Brain microvascular endothelial cell (primary cell): ENCODE results near the gene STK38L.

Experiments
- DNase-seq: peaks from one replicate; pipeline ENCODE4 v3.0.0-alpha.2; 2020
- H3K27ac ChIP-seq: fragments of 250-450 bp; sonication (Bioruptor Pico); 2 replicates; pipeline ENCODE4 v1.5.1; 2020; ENCODE audit warnings: mild to moderate bottlenecking, moderate library complexity
- H3K27me3 ChIP-seq: fragments of 250-450 bp; sonication (Bioruptor Pico); replicated peaks from 2 replicates; pipeline ENCODE4 v1.5.1; 2020; ENCODE audit warnings: mild to moderate bottlenecking
- H3K36me3 ChIP-seq: fragments of 250-450 bp; sonication (Bioruptor Pico); replicated peaks from 2 replicates; pipeline ENCODE4 v1.5.1; 2020; ENCODE audit warnings: mild to moderate bottlenecking
- H3K4me3 ChIP-seq: 2 replicates; pipeline ENCODE4 v1.5.1; 2011; ENCODE audit warnings: low read depth, mild to moderate bottlenecking, control low read depth, low read length, moderate library complexity
- in situ Hi-C: cut with HindIII; loops from 2 replicates; pipeline ENCODE4 v1.10.0; 2017; ENCODE audit warnings: low sequenced_read_pairs, low pct_ligation_motif_present
- TF ChIP-seq, protein P1 (sequence below): IDR thresholded peaks from 2 replicates; pipeline ENCODE4 v1.5.1; 2011; ENCODE audit warnings: low read depth, mild to moderate bottlenecking, moderate library complexity, low read length, control low read depth, inconsistent platforms; ENCODE audit errors: missing control alignments

Gene STK38L

DNA sequence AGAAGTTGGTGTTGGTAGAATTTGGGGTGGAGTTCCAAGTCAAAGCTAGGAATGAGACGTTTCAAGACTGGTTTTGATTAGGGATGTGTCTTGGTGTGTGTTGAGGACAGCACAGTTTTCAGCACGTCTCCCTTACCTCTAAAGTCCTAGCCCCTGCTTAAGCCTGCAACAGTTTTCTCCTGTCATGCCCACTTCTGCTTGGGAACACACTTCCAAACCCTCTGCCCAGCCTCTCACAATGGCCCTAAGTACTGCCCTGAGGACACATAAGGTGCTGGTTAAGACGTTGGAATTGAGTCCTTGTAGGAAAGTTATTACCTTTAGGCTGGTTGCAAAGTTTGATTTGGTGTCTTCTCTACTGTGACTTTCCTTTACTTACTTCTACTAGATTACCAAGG, 87.8 kb downstream of the STK38L start:
- in situ Hi-C loops: no loop called here
- peak overlapping the region; percentile 26 for H3K27ac ChIP-seq
- H3K4me3 ChIP-seq: peak overlapping the region; percentile 71

DNA sequence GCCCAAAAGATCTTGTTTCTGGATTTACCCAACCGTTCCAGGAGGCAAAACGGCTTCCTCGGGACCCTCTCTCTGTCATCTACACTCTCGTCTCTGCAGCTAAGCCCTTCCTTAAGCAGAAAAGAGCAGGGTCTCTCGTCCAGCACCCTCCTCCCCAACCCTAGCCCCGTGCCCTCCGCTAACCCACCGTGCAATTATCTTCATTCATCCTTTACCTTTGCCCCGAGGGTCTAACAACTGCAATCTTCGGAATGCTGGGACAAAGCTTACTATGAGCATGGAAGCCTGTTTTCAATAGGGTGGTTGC, 88.3 kb downstream of the STK38L start:
- Histone ChIP-seq H3K36me3 (peaks cover 4% of the 10 kb centered on the region), H3K27ac (peak overlapping the region; percentile 3), H3K27me3 (no peaks in the 10 kb centered on the region), H3K4me3 (peak overlapping the region; percentile 71)
- TF ChIP-seq, protein P1, sequence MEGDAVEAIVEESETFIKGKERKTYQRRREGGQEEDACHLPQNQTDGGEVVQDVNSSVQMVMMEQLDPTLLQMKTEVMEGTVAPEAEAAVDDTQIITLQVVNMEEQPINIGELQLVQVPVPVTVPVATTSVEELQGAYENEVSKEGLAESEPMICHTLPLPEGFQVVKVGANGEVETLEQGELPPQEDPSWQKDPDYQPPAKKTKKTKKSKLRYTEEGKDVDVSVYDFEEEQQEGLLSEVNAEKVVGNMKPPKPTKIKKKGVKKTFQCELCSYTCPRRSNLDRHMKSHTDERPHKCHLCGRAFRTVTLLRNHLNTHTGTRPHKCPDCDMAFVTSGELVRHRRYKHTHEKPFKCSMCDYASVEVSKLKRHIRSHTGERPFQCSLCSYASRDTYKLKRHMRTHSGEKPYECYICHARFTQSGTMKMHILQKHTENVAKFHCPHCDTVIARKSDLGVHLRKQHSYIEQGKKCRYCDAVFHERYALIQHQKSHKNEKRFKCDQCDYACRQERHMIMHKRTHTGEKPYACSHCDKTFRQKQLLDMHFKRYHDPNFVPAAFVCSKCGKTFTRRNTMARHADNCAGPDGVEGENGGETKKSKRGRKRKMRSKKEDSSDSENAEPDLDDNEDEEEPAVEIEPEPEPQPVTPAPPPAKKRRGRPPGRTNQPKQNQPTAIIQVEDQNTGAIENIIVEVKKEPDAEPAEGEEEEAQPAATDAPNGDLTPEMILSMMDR: no peak
- no peak for DNase-seq
- in situ Hi-C loops: no loop called here

More for the DNA sequence above, 87.8 kb downstream of the STK38L start:
- H3K36me3 ChIP-seq: peaks cover 4% of the 10 kb centered on the region
- TF ChIP-seq, protein P1: no peak
- no peaks in the 10 kb centered on the region for H3K27me3 ChIP-seq
- no peak for DNase-seq

DNA sequence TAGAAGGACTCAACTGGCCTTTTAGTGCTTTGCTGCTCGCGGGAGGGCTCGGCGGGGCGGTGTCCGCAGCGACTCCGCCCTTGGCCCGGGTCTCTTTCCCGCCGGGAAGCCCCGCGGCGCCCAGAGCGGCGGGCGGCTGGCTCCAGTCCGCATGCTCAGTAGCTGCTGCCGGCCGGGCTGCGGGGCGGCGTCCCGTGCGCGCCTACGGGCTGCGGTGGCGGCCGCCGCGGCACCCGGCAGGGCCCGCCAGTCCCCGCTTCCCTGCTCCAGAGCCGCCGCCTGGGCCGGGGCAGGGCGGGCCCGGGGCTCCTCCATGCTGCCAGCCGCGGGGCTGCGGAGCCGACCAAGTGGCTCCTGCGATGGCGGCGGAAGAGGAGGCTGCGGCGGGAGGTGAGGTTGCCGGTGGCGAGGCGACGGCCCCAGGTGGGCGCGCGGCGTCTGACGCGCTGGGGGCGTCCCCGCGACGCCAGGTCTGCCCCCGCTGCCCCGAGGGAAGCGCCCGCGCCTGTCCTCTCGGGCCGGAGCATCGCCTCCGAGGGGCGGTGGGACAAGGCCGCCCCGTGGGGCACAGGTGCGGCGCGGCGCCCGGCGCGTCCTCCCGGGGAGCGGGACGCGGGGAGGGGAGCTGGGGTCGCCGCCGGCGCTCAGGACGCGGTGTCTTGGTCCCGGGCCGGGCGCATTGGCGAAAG, 88.8 kb downstream of the STK38L start, which contains the start of gene BMAL2:
BMAL2 (plus strand) TSS at position 123 of the 689 bp plus-strand sequence; CDS start at position 360, 237 bp downstream.
- Histone ChIP-seq H3K27ac (peak within 1 kb of the TSS; percentile 26), H3K27me3 (no peaks in the 10 kb centered on the region), H3K36me3 (no peaks in the 10 kb centered on the region), H3K4me3 (peak within 1 kb of the TSS; percentile 71)
- in situ Hi-C loops: no loop called here
- TF ChIP-seq, protein P1: no peak
- peak; percentile 25 for DNase-seq

DNA sequence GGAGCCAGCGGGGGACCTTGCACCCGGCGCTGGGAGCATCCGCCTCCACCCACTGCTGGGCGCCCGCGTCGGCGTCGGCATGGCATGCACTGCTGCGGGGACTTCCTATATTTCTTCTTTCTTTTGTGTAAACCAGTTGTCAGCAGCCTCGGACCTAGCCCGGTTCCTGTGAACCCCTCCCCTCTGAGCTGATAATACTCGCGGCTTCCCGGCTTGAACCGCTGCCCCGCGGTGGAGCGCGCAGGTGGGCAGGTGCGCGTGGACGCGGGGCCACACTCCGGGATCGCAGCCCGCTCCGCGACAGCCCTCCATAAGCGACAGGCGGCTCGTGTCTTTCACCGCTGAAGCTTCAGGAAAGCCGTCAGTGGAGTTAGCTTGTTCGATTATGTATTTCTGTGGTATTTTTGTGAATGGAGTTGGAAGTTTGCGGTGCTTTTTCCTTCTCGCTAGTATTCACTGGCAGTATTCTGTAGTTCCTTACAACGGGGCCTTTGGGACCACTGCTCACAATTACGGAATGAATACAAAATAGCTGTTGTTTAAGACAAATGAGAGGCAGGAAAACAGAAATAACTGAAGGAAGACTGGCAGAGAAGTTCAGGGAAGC, 89.4 kb downstream of the STK38L start:
- Histone ChIP-seq H3K4me3 (peak overlapping the region; percentile 71), H3K36me3 (no peaks in the 10 kb centered on the region), H3K27ac (no peak overlapping the region), H3K27me3 (no peaks in the 10 kb centered on the region)
- in situ Hi-C loops: no loop called here
- TF ChIP-seq, protein P1: no peak
- DNase-seq: no peak

DNA sequence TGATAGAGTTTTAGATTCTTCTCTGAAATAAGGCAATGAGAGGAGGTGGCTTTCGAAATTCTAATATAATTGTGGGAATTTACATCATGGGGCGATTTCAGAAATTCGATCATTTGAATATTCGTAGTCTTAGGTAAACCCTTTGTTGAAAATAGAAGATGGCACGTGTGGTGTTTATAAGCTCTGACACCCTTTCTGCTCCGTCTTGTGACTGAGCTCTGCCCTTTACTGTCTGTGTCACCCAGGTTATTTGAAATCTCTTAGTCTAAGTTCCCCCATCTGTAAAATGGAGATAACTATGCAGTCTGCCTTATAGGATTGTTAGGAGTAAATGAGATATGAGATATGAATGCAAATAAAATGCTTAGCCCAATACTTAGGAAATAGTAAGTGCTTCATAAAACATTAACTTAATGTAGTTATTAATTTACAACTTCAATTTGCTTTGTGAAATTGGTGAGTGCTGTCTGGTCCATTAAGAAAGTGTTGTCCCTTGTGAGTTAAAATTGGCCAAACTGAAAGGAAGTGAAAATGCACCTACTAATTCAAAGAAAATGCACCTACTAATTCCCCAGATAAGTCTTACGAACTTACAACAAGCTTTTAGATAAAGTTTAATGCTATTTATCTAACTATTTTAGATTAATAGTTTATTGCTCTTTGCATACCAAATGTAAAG, 90.1 kb downstream of the STK38L start:
- no peaks in the 10 kb centered on the region for H3K27me3 ChIP-seq
- peak overlapping the region; percentile 71 for H3K4me3 ChIP-seq
- H3K27ac ChIP-seq: no peak overlapping the region
- TF ChIP-seq, protein P1: no peak
- DNase-seq: no peak
- H3K36me3 ChIP-seq: no peaks in the 10 kb centered on the region
- in situ Hi-C loops: no loop called here
